ENCODE data around the gene DPP3. TPM values are rescaled to one million over a fixed set of nuclear protein-coding genes. Genes with fewer than 3 reads are reported as not detected.

Gene DPP3
- total and polyA plus RNA-seq, 12 donors, result 6.2 to 28.9 (median 14.7) TPM

- Histone ChIP-seq H3K27ac (no peak overlapping the region), H3K4me3 (no peak overlapping the region), H3K36me3 (no peaks in the 10 kb centered on the region), H3K4me1 (peaks cover 4 to 9% (median 7%) of the 10 kb centered on the region in 9 donors), H3K27me3 (peaks cover 0 to 30% (median 16%) of the 10 kb centered on the region in 7 donors), H3K9me3 (no peaks in the 10 kb centered on the region)
- ATAC-seq (peak in 1 of 8 donors; percentile 6), DNase-seq (no peak)
- intact Hi-C loops (cut with DNase I), result no loop called here
- WGBS, 2 donors, result 77 to 81% methylated on average over 7 of the region's 7 CpGs
- no peak for TF ChIP-seq CTCF (IDR thresholded peaks at IDR 0.05)
Measured at GRCh38 chr11:66556086-66556485, 75.9 kb downstream of the DPP3 start.

GRCh38 chr11:66557733-66558326, 77.6 kb downstream of the DPP3 start:
- DNase-seq (no peak), ATAC-seq (no peak)
- WGBS, 2 donors, result 91 to 92% methylated on average over 24 of the region's 24 CpGs
- intact Hi-C loops (cut with DNase I), result no loop called here
- Histone ChIP-seq H3K4me3 (no peak overlapping the region), H3K36me3 (peaks cover 0 to 6% (median 0%) of the 10 kb centered on the region in 9 donors), H3K9me3 (no peaks in the 10 kb centered on the region), H3K27me3 (peaks cover 0 to 30% (median 16%) of the 10 kb centered on the region in 7 donors), H3K27ac (no peak overlapping the region), H3K4me1 (peaks cover 4 to 9% (median 7%) of the 10 kb centered on the region in 9 donors)
- TF ChIP-seq CTCF (IDR thresholded peaks at IDR 0.05), result no peak

Other genes starting within 250 kb of the DPP3 start
- gene KLC2, start 222.7 kb upstream of the DPP3 start, total RNA-seq, result 10 to 100 TPM; 24.4 to 46.8 (median 33.4) TPM
- gene KLC2, start 222.7 kb upstream of the DPP3 start, polyA plus RNA-seq, result 10 to 100 TPM; 36.1 to 36.3 TPM
- 100 to 1,000 TPM; 117 to 153 (median 132) TPM for gene RAB1B, start 211.8 kb upstream of the DPP3 start, total RNA-seq
- gene RAB1B, start 211.8 kb upstream of the DPP3 start, polyA plus RNA-seq, result 100 to 1,000 TPM; 129 to 132 TPM
- under 1 TPM in 3 of 10 donors, not detected in 7; 0.45 to 0.57 (median 0.49) TPM for gene CNIH2, start 202.3 kb upstream of the DPP3 start, total RNA-seq
- under 1 TPM; 0.06 to 0.44 TPM for gene CNIH2, start 202.3 kb upstream of the DPP3 start, polyA plus RNA-seq
- gene YIF1A, start 191.3 kb upstream of the DPP3 start, total RNA-seq, result 10 to 100 TPM; 38.3 to 75.0 (median 51.9) TPM
- 100 to 1,000 TPM in 1 of 2 donors, 10 to 100 TPM in 1; 54.9 to 168 TPM for gene YIF1A, start 191.3 kb upstream of the DPP3 start, polyA plus RNA-seq
- gene TMEM151A, start 188.5 kb upstream of the DPP3 start, total RNA-seq, result under 1 TPM in 4 of 10 donors, not detected in 6; 0.17 to 0.24 (median 0.20) TPM
- gene TMEM151A, start 188.5 kb upstream of the DPP3 start, polyA plus RNA-seq, result under 1 TPM in 1 of 2 donors, not detected in 1; 0.10 TPM
- gene CD248, start 163.4 kb upstream of the DPP3 start, total RNA-seq, result 10 to 100 TPM in 5 of 10 donors, 1 to 10 TPM in 5; 5.3 to 44.4 (median 9.1) TPM
- 10 to 100 TPM in 1 of 2 donors, 1 to 10 TPM in 1; 8.6 to 35.9 TPM for gene CD248, start 163.4 kb upstream of the DPP3 start, polyA plus RNA-seq
- 1 to 10 TPM in 8 of 10 donors, under 1 TPM in 2; 0.81 to 5.3 (median 1.6) TPM for gene RIN1, start 144.0 kb upstream of the DPP3 start, total RNA-seq
- gene RIN1, start 144.0 kb upstream of the DPP3 start, polyA plus RNA-seq, result 10 to 100 TPM in 1 of 2 donors, 1 to 10 TPM in 1; 3.9 to 10.8 TPM
- gene BRMS1, start 135.3 kb upstream of the DPP3 start, total RNA-seq, result 10 to 100 TPM; 10.6 to 17.6 (median 12.9) TPM
- gene BRMS1, start 135.3 kb upstream of the DPP3 start, polyA plus RNA-seq, result 10 to 100 TPM; 25.2 to 73.9 TPM
- 10 to 100 TPM; 36.5 to 69.6 (median 48.1) TPM for gene B4GAT1, start 132.8 kb upstream of the DPP3 start, total RNA-seq
- 10 to 100 TPM; 22.3 to 45.4 TPM for gene B4GAT1, start 132.8 kb upstream of the DPP3 start, polyA plus RNA-seq
- gene SLC29A2, start 108.7 kb upstream of the DPP3 start, total RNA-seq, result 10 to 100 TPM in 3 of 10 donors, 1 to 10 TPM in 7; 7.8 to 28.0 (median 9.5) TPM
- gene SLC29A2, start 108.7 kb upstream of the DPP3 start, polyA plus RNA-seq, result 10 to 100 TPM; 25.9 to 50.6 TPM
- gene NPAS4, start 59.4 kb upstream of the DPP3 start, total RNA-seq, result not detected
- under 1 TPM in 1 of 2 donors, not detected in 1; 0.04 TPM for gene NPAS4, start 59.4 kb upstream of the DPP3 start, polyA plus RNA-seq
- 10 to 100 TPM; 37.2 to 57.2 (median 48.2) TPM for gene MRPL11, start 41.6 kb upstream of the DPP3 start, total RNA-seq
- gene MRPL11, start 41.6 kb upstream of the DPP3 start, polyA plus RNA-seq, result 10 to 100 TPM; 33.3 to 51.0 TPM
- 10 to 100 TPM in 1 of 10 donors, 1 to 10 TPM in 9; 5.3 to 10.9 (median 6.5) TPM for gene PELI3, start 13.5 kb upstream of the DPP3 start, total RNA-seq
- 1 to 10 TPM; 3.5 to 7.2 TPM for gene PELI3, start 13.5 kb upstream of the DPP3 start, polyA plus RNA-seq
- gene BBS1, start 30.2 kb downstream of the DPP3 start, total RNA-seq, result 10 to 100 TPM; 14.5 to 23.9 (median 18.1) TPM
- gene BBS1, start 30.2 kb downstream of the DPP3 start, polyA plus RNA-seq, result 10 to 100 TPM in 1 of 2 donors, 1 to 10 TPM in 1; 9.6 to 14.7 TPM
- gene ZDHHC24, start 65.6 kb downstream of the DPP3 start, total RNA-seq, result 1 to 10 TPM; 4.6 to 8.4 (median 5.4) TPM
- 1 to 10 TPM; 6.3 to 7.7 TPM for gene ZDHHC24, start 65.6 kb downstream of the DPP3 start, polyA plus RNA-seq
- gene ACTN3, start 66.5 kb downstream of the DPP3 start, total RNA-seq, result under 1 TPM in 1 of 10 donors, not detected in 9; 0.24 TPM
- under 1 TPM in 1 of 2 donors, not detected in 1; 0.03 TPM for gene ACTN3, start 66.5 kb downstream of the DPP3 start, polyA plus RNA-seq
- 10 to 100 TPM; 29.1 to 75.5 (median 51.3) TPM for gene CTSF, start 88.2 kb downstream of the DPP3 start, total RNA-seq
- 10 to 100 TPM; 17.1 to 19.9 TPM for gene CTSF, start 88.2 kb downstream of the DPP3 start, polyA plus RNA-seq
- under 1 TPM; 0.17 to 0.66 (median 0.37) TPM for gene CCDC87, start 112.6 kb downstream of the DPP3 start, total RNA-seq
- under 1 TPM; 0.14 to 0.22 TPM for gene CCDC87, start 112.6 kb downstream of the DPP3 start, polyA plus RNA-seq
- 10 to 100 TPM; 15.9 to 29.3 (median 20.2) TPM for gene CCS, start 112.8 kb downstream of the DPP3 start, total RNA-seq
- 10 to 100 TPM; 27.7 to 73.6 TPM for gene CCS, start 112.8 kb downstream of the DPP3 start, polyA plus RNA-seq
- 10 to 100 TPM; 22.4 to 34.3 (median 28.3) TPM for gene RBM14, start 136.2 kb downstream of the DPP3 start, total RNA-seq
- gene RBM14, start 136.2 kb downstream of the DPP3 start, polyA plus RNA-seq, result 10 to 100 TPM; 16.2 to 49.7 TPM
- gene RBM4, start 158.3 kb downstream of the DPP3 start, total RNA-seq, result 10 to 100 TPM; 49.3 to 77.0 (median 55.3) TPM
- gene RBM4, start 158.3 kb downstream of the DPP3 start, polyA plus RNA-seq, result 10 to 100 TPM; 37.9 to 60.5 TPM
- 10 to 100 TPM in 4 of 10 donors, 1 to 10 TPM in 6; 5.7 to 12.6 (median 9.2) TPM for gene RBM4B, start 197.5 kb downstream of the DPP3 start, total RNA-seq
- 1 to 10 TPM; 8.2 to 9.0 TPM for gene RBM4B, start 197.5 kb downstream of the DPP3 start, polyA plus RNA-seq
- gene SPTBN2, start 248.8 kb downstream of the DPP3 start, total RNA-seq, result 1 to 10 TPM in 6 of 10 donors, under 1 TPM in 4; 0.23 to 2.3 (median 1.3) TPM
- gene SPTBN2, start 248.8 kb downstream of the DPP3 start, polyA plus RNA-seq, result under 1 TPM; 0.88 to 0.90 TPM

Measured in heart right ventricle (tissue), 16 donors.